ENCODE data around the gene CCDC82. TPM values are rescaled to one million over a fixed set of nuclear protein-coding genes. Genes with fewer than 3 reads are reported as not detected.

The CCDC82 gene
- total and polyA plus RNA-seq, 7 donors, result 6.3 to 21.4 (median 8.6) TPM

DNA sequence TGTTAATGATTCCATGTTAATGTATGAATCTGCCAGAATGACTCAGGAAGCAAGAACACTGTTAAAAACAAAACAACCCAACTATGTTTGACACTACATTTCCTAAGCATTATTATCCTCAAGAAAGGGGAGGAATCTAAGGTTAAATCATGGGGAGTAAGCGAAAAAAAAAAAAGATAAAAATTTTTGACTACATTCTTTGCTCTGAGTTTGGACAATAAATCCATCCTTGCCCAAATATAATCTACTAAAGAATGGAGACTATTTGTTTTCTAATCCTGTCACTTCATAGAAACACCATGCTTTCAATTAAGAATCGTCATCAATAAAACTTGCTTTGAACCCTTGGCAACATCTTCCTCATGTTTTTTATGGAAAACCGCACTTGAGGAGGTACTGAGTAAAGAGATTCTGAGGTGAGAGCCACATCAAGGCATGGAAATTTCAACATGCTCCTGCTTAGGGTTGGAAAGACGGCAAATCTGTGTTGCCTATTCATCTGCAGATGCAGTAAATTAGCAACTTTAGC is 56.5 kb downstream of the CCDC82 start:
- H3K27ac ChIP-seq, result no peak overlapping the region
- intact Hi-C loops (cut with DNase I), result no loop called here
- ATAC-seq, result no peak
- H3K9me3 ChIP-seq, result no peaks in the 10 kb centered on the region
- no peak overlapping the region for H3K4me3 ChIP-seq
- no peak for DNase-seq
- H3K36me3 ChIP-seq (ENCODE audit: insufficient read depth in 1 of 2, low read depth in 1 of 2), result no peaks in the 10 kb centered on the region
- H3K27me3 ChIP-seq (ENCODE audit: insufficient read depth in 3 of 3, low read length in 2 of 3), result no peaks in the 10 kb centered on the region
- H3K4me1 ChIP-seq, result peaks cover 1% of the 10 kb centered on the region
- TF ChIP-seq, protein P1, sequence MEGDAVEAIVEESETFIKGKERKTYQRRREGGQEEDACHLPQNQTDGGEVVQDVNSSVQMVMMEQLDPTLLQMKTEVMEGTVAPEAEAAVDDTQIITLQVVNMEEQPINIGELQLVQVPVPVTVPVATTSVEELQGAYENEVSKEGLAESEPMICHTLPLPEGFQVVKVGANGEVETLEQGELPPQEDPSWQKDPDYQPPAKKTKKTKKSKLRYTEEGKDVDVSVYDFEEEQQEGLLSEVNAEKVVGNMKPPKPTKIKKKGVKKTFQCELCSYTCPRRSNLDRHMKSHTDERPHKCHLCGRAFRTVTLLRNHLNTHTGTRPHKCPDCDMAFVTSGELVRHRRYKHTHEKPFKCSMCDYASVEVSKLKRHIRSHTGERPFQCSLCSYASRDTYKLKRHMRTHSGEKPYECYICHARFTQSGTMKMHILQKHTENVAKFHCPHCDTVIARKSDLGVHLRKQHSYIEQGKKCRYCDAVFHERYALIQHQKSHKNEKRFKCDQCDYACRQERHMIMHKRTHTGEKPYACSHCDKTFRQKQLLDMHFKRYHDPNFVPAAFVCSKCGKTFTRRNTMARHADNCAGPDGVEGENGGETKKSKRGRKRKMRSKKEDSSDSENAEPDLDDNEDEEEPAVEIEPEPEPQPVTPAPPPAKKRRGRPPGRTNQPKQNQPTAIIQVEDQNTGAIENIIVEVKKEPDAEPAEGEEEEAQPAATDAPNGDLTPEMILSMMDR (IDR thresholded peaks at IDR 0.05), result no peak
- 83 to 89% (median 87%) methylated on average over 4 of the region's 4 CpGs for WGBS, 3 donors

GRCh38 chr11:96332126-96332771 is 57.5 kb downstream of the CCDC82 start:
- no peak for ATAC-seq

GRCh38 chr11:96331699-96332116 is 58.0 kb downstream of the CCDC82 start:
- Histone ChIP-seq H3K4me1 (no peaks in the 10 kb centered on the region), H3K4me3 (no peak overlapping the region), H3K36me3 (ENCODE audit: insufficient read depth in 1 of 2, low read depth in 1 of 2) (no peaks in the 10 kb centered on the region), H3K27ac (no peak overlapping the region), H3K9me3 (no peaks in the 10 kb centered on the region), H3K27me3 (ENCODE audit: insufficient read depth in 3 of 3, low read length in 2 of 3) (no peaks in the 10 kb centered on the region)
- intact Hi-C loops (cut with DNase I), result no loop called here
- DNase-seq (no peak), ATAC-seq (peak in 3 of 4 donors; percentile 46 to 68 (median 53))
- TF ChIP-seq, protein P1 (IDR thresholded peaks at IDR 0.05), result no peak
- WGBS, 3 donors, result 83 to 92% (median 89%) methylated on average over 7 of the region's 7 CpGs

More at GRCh38 chr11:96332126-96332771, 57.5 kb downstream of the CCDC82 start:
- Histone ChIP-seq H3K36me3 (ENCODE audit: insufficient read depth in 1 of 2, low read depth in 1 of 2) (no peaks in the 10 kb centered on the region), H3K4me1 (no peaks in the 10 kb centered on the region), H3K4me3 (no peak overlapping the region), H3K9me3 (no peaks in the 10 kb centered on the region), H3K27me3 (ENCODE audit: insufficient read depth in 3 of 3, low read length in 2 of 3) (no peaks in the 10 kb centered on the region), H3K27ac (no peak overlapping the region)
- intact Hi-C loops (cut with DNase I), result no loop called here
- WGBS, 3 donors, result 68 to 70% (median 70%) methylated on average over 8 of the region's 8 CpGs
- no peak for DNase-seq
- TF ChIP-seq, protein P1 (IDR thresholded peaks at IDR 0.05), result no peak

- Histone ChIP-seq H3K36me3 (ENCODE audit: insufficient read depth in 1 of 2, low read depth in 1 of 2) (no peaks in the 10 kb centered on the region), H3K4me1 (no peaks in the 10 kb centered on the region), H3K4me3 (no peak overlapping the region), H3K27ac (no peak overlapping the region), H3K27me3 (ENCODE audit: insufficient read depth in 3 of 3, low read length in 2 of 3) (no peaks in the 10 kb centered on the region), H3K9me3 (no peaks in the 10 kb centered on the region)
- TF ChIP-seq, protein P1 (IDR thresholded peaks at IDR 0.05), result no peak
- DNase-seq (no peak), ATAC-seq (no peak)
- intact Hi-C loops (cut with DNase I), result no loop called here
- WGBS, 3 donors, result 95 to 97% (median 97%) methylated on average over 4 of the region's 4 CpGs
These were observed 59.2 kb downstream of the CCDC82 start for GRCh38 chr11:96330511-96330859.

Data from psoas muscle (tissue), 8 donors.